GM12878 (cell line): Measurements from ENCODE around the gene ATF3. TPM values are rescaled to one million over a fixed set of nuclear protein-coding genes. Genes with fewer than 3 reads are reported as not detected.

ENCODE experiments used
- ATAC-seq: fragments of 200-7000 bp; cut with Tn5 transposase; 3 replicates; pipeline ENCODE4 v1.9.1; 2020; ENCODE audit warnings: mild to moderate bottlenecking, moderate library complexity
- BruUV-seq: library from RNA; stranded (reverse); fragments of 400-500 nt; replicated peaks from 2 replicates; lab custom pipeline; 2021; lab: Mats Ljungman, UMichigan
- CTCF ChIA-PET: fragments of 300-600 bp; sonication (Branson Sonifier 250); formaldehyde crosslinking; extraction: SDS; loops from one replicate; lab custom pipeline; 2021; ENCODE audit warnings: inconsistent platforms; lab: Yijun Ruan, JAX
- POLR2A ChIA-PET: fragments of 350-600 bp; formaldehyde crosslinking; extraction: SDS; loops from one replicate; lab custom pipeline; 2021; ENCODE audit warnings: inconsistent platforms; lab: Charles Lee
- RAD21 ChIA-PET: fragments of 300-600 bp; sonication (Branson Sonifier 250); formaldehyde crosslinking; loops from one replicate; lab custom pipeline; 2023; ENCODE audit warnings: antibody characterized with exemption; ENCODE audit not compliant: unreplicated experiment; lab: Charles Lee
- SMC1A ChIA-PET: fragments of 300-600 bp; sonication (Branson Sonifier 250); formaldehyde crosslinking; loops from one replicate; lab custom pipeline; 2023; ENCODE audit not compliant: unreplicated experiment, uncharacterized antibody; lab: Charles Lee
- DNase-seq: peaks from one replicate; pipeline ENCODE4 v3.0.0-alpha.2; 2011; ENCODE audit warnings: low read depth, low spot score
- FAIRE-seq: peaks from 3 replicates; lab custom pipeline; 2011; peaks lifted over from hg19 to GRCh38; lab: Jason Lieb, UNC
- H2AFZ ChIP-seq: 2 replicates; pipeline ENCODE4 v1.6.0; 2011; ENCODE audit warnings: low read depth, low read length, control low read depth; ENCODE audit not compliant: control insufficient read depth
- H3K27ac ChIP-seq: 2 replicates; pipeline ENCODE4 v1.5.1; 2011; ENCODE audit warnings: control low read depth; ENCODE audit not compliant: control insufficient read depth, insufficient read depth
- H3K27me3 ChIP-seq, 2 experiments: replicated peaks in 1 of 2; 2 replicates each; pipeline versions ENCODE4 v1.6.0 to v1.6.1; 2011; ENCODE audit warnings: low read length in 1 of 2; ENCODE audit not compliant: control insufficient read depth in 2 of 2, insufficient read depth in 2 of 2
- H3K36me3 ChIP-seq, 2 experiments: 2 replicates each; pipeline ENCODE4 v1.5.1; 2011; ENCODE audit warnings: low read length in 1 of 2; ENCODE audit not compliant: control insufficient read depth in 2 of 2, insufficient read depth in 2 of 2
- H3K4me1 ChIP-seq: 2 replicates; pipeline ENCODE4 v1.6.1; 2011; ENCODE audit warnings: mild to moderate bottlenecking, low read length, moderate library complexity, mixed read lengths; ENCODE audit not compliant: control insufficient read depth, insufficient read depth
- H3K4me2 ChIP-seq: 2 replicates; pipeline ENCODE4 v1.6.0; 2011; ENCODE audit warnings: control low read depth; ENCODE audit not compliant: control insufficient read depth, insufficient read depth
- H3K4me3 ChIP-seq: fragments of 200-600 bp; sonication (generic); 2 replicates; pipeline ENCODE4 v1.5.1; 2016
- H3K79me2 ChIP-seq: 2 replicates; pipeline ENCODE4 v1.6.0; 2011; ENCODE audit warnings: low read length; ENCODE audit not compliant: control insufficient read depth, insufficient read depth
- H3K9ac ChIP-seq: 2 replicates; pipeline ENCODE4 v1.8.0; 2011; ENCODE audit warnings: low read length, control low read depth, mixed read lengths; ENCODE audit not compliant: control insufficient read depth, insufficient read depth
- H3K9me3 ChIP-seq: replicated peaks from 3 replicates; pipeline ENCODE4 v1.5.1; 2011; ENCODE audit warnings: mild to moderate bottlenecking, low read length; ENCODE audit not compliant: control insufficient read depth, insufficient read depth
- H4K20me1 ChIP-seq: 2 replicates; pipeline ENCODE4 v1.6.0; 2011; ENCODE audit not compliant: control insufficient read depth, insufficient read depth
- CUX1 ChIP-seq: IDR thresholded peaks from 2 replicates; pipeline ENCODE4 v1.6.1; 2012; ENCODE audit warnings: improper control_type of control experiment, low read depth, low read length; ENCODE audit not compliant: insufficient replicate concordance
- EP300 ChIP-seq, 2 experiments: fragments of 150-350 bp in 1 of 2; IDR thresholded peaks; 2 replicates each; pipeline ENCODE4 v1.6.1; 2011 to 2012; ENCODE audit warnings: low read depth in 2 of 2, low read length in 2 of 2, borderline replicate concordance in 1 of 2, improper control_type of control experiment in 1 of 2, inconsistent platforms in 1 of 2; ENCODE audit not compliant: control insufficient read depth in 1 of 2
- KDM1A ChIP-seq: fragments of 200-600 bp; sonication (generic); IDR thresholded peaks from 2 replicates; pipeline ENCODE4 v1.6.1; 2016; ENCODE audit warnings: borderline replicate concordance
- KLF5 ChIP-seq: fragments of 450-650 bp; IDR thresholded peaks from 2 replicates; pipeline ENCODE4 v1.6.1; 2014; ENCODE audit warnings: mild to moderate bottlenecking; ENCODE audit not compliant: partially characterized antibody
- MXI1 ChIP-seq: fragments of 150-350 bp; IDR thresholded peaks from 2 replicates; pipeline ENCODE4 v1.6.1; 2011; ENCODE audit warnings: low read depth, mild to moderate bottlenecking, inconsistent platforms, low read length, improper control_type of control experiment
- NBN ChIP-seq: fragments of 450-650 bp; IDR thresholded peaks from 2 replicates; pipeline ENCODE4 v1.6.1; 2016
- PAX5 ChIP-seq: IDR thresholded peaks from 2 replicates; pipeline ENCODE4 v1.6.1; 2011; ENCODE audit warnings: low read depth, low read length, borderline replicate concordance
- SMAD1 ChIP-seq: fragments of 450-650 bp; IDR thresholded peaks from 2 replicates; pipeline ENCODE4 v1.6.1; 2018; ENCODE audit warnings: mild to moderate bottlenecking, low read depth; ENCODE audit not compliant: partially characterized antibody
- ZBTB33 ChIP-seq: fragments of 450-650 bp; IDR thresholded peaks from 2 replicates; pipeline ENCODE4 v1.6.1; 2017; ENCODE audit warnings: mild to moderate bottlenecking
- ZSCAN29 ChIP-seq: fragments of 450-650 bp; IDR thresholded peaks from 2 replicates; pipeline ENCODE4 v1.6.1; 2017; ENCODE audit warnings: mild to moderate bottlenecking, moderate library complexity
- ZZZ3 ChIP-seq: IDR thresholded peaks from 2 replicates; pipeline ENCODE4 v1.6.1; 2011; ENCODE audit warnings: low read depth; ENCODE audit not compliant: control insufficient read depth, insufficient read length
- WGBS: methylation state at CpG from one replicate; pipeline ENCODE4 v1.1.6; 2016; ENCODE audit warnings: low lambda C conversion rate; ENCODE audit not compliant: insufficient replicate concordance, insufficient coverage; ENCODE audit errors: missing lambda C conversion rate; 5-methylcytosine and 5-hydroxymethylcytosine counted together
- in situ Hi-C: fragments of 300-500 bp; cut with MboI; formaldehyde crosslinking; loops from 9 replicates; pipeline ENCODE4 v1.14.3; 2018; ENCODE audit warnings: mixed read lengths
- intact Hi-C: fragments of 100-400 bp; cut with micrococcal nuclease; formaldehyde crosslinking; loops from one replicate; pipeline ENCODE4 v1.14.2; 2022; ENCODE audit not compliant: unreplicated experiment
- polyA plus RNA-seq, 11 experiments: library from polyadenylated mRNA; depleted of rRNA in 4 of 11; unstranded in 6 of 11; stranded (reverse) in 5 of 11; fragments of >200 nt; fragmentation: Nextera tagmentation in 4 of 11; fragmentation: Illumina TruSeq in 1 of 11; extraction: Ambion mirVana in 4 of 11; extraction: Trizol in 1 of 11; gene quantifications; 1 replicate in 1 of 11; 2 replicates in 10 of 11; pipeline versions ENCODE4 v1.2.1 to v1.2.3, GENCODE V29; 2011 to 2016; ENCODE audit warnings: inconsistent platforms in 2 of 11, missing spikeins in 2 of 11, low read depth in 1 of 11
- total RNA-seq, 4 experiments: library from RNA; depleted of rRNA in 3 of 4; stranded (reverse); fragments of >200 nt in 3 of 4; fragmentation: Illumina TruSeq in 1 of 4; extraction: Trizol in 1 of 4; gene quantifications; 2 replicates each; pipeline versions ENCODE4 v1.2.1 to v1.2.3, GENCODE V29; 2013 to 2021
- TF ChIP-seq, protein P1 (sequence below): fragments of 450-650 bp; IDR thresholded peaks from 2 replicates; pipeline ENCODE4 v1.6.1; 2018; ENCODE audit warnings: mild to moderate bottlenecking, low read depth, moderate library complexity; ENCODE audit not compliant: partially characterized antibody
- TF ChIP-seq, protein P2 (sequence below): IDR thresholded peaks from 2 replicates; pipeline ENCODE4 v1.6.1; 2011; ENCODE audit warnings: low read depth, low read length, improper control_type of control experiment, borderline replicate concordance

ATF3 gene
- total and polyA plus RNA-seq, 10 of the 15 experiments (the other 5 are each of a cell fraction or from before 2014, with no cell fraction given), result 3.0 to 13.9 (median 8.3) TPM

DNA sequence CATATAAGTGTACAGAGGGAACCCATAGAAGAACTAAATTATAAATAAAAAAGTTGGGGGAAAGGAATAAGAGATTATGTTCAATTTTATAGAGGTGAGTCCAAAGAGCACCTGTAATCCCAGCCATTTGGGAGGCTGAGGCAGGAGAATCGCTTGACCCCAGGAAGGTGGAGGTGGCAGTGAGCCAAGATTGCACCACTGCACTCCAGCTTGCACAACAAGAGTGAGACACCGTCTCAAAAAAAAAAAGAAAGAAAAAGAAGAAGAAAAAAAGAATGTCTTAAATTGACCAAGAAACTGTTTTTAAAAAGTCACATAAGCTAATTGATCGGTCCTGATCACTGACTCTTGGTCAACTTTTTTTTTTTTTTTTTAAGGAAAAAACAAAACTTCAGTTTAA, 19.1 kb upstream of the ATF3 start:
- CTCF ChIA-PET, result interaction anchor here (0.6 to 4.0 kb wide), 6 partner anchors 17 to 436 kb away, joined by 3 to 30 read pairs (median 3); partner anchors contain the start of gene ATF3
- RAD21 ChIA-PET, result interaction anchor here (0.6 to 4.0 kb wide), 6 partner anchors 8 to 112 kb away, joined by 3 to 27 read pairs (median 4); partner anchors contain the start of gene ATF3
- in situ Hi-C loops, result no loop called here

More for the DNA sequence above, 19.1 kb upstream of the ATF3 start:
- POLR2A ChIA-PET, result interaction anchor here (0.6 to 2.6 kb wide), 7 partner anchors 8 to 97 kb away, joined by 3 to 7 read pairs (median 4); partner anchors contain the start of gene ATF3
- H3K27me3 ChIP-seq, result no peaks in the 10 kb centered on the region
- no peak overlapping the region for H3K4me2 ChIP-seq
- no peak for DNase-seq
- no TSS peak for BruUV-seq
- H3K79me2 ChIP-seq, result no peaks in the 10 kb centered on the region
- no peak for ATAC-seq
- TF ChIP-seq ZBTB33, result no peak
- no peak for TF ChIP-seq PAX5
- TF ChIP-seq ZSCAN29, result no peak
- no peak for TF ChIP-seq SMAD1
- no peak for TF ChIP-seq ZZZ3
- no peak for TF ChIP-seq EP300 (IDR thresholded peaks at IDR 0.05; ENCODE audit: borderline replicate concordance in 1 of 2, control insufficient read depth in 1 of 2, low read depth in 2 of 2, low read length in 2 of 2)
- no peak for TF ChIP-seq KLF5
- TF ChIP-seq NBN, result no peak
- TF ChIP-seq, protein P1, sequence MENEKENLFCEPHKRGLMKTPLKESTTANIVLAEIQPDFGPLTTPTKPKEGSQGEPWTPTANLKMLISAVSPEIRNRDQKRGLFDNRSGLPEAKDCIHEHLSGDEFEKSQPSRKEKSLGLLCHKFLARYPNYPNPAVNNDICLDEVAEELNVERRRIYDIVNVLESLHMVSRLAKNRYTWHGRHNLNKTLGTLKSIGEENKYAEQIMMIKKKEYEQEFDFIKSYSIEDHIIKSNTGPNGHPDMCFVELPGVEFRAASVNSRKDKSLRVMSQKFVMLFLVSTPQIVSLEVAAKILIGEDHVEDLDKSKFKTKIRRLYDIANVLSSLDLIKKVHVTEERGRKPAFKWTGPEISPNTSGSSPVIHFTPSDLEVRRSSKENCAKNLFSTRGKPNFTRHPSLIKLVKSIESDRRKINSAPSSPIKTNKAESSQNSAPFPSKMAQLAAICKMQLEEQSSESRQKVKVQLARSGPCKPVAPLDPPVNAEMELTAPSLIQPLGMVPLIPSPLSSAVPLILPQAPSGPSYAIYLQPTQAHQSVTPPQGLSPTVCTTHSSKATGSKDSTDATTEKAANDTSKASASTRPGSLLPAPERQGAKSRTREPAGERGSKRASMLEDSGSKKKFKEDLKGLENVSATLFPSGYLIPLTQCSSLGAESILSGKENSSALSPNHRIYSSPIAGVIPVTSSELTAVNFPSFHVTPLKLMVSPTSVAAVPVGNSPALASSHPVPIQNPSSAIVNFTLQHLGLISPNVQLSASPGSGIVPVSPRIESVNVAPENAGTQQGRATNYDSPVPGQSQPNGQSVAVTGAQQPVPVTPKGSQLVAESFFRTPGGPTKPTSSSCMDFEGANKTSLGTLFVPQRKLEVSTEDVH, result no peak
- TF ChIP-seq, protein P2, sequence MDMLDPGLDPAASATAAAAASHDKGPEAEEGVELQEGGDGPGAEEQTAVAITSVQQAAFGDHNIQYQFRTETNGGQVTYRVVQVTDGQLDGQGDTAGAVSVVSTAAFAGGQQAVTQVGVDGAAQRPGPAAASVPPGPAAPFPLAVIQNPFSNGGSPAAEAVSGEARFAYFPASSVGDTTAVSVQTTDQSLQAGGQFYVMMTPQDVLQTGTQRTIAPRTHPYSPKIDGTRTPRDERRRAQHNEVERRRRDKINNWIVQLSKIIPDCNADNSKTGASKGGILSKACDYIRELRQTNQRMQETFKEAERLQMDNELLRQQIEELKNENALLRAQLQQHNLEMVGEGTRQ, result no peak
- no peak for TF ChIP-seq KDM1A
- no peak for TF ChIP-seq CUX1
- no peak for TF ChIP-seq MXI1
- intact Hi-C loops, result no loop called here
- no peak for FAIRE-seq
- SMC1A ChIA-PET, result interaction anchor here (1.4 to 6.0 kb wide), 5 partner anchors 15 to 113 kb away, joined by 3 to 50 read pairs (median 6); no protein-coding TSS in a partner anchor
- H2AFZ ChIP-seq, result no peak overlapping the region
- H4K20me1 ChIP-seq, result no peaks in the 10 kb centered on the region
- H3K4me1 ChIP-seq, result peaks cover 15% of the 10 kb centered on the region
- 88% methylated on average over 2 of the region's 3 CpGs for WGBS
- H3K9me3 ChIP-seq, result no peaks in the 10 kb centered on the region
- H3K4me3 ChIP-seq, result no peak overlapping the region
- no peak overlapping the region for H3K27ac ChIP-seq
- no peaks in the 10 kb centered on the region for H3K36me3 ChIP-seq
- no peak overlapping the region for H3K9ac ChIP-seq
